ENCODE measurements around the gene EXOC3L1. TPM values are rescaled to one million over a fixed set of nuclear protein-coding genes. Genes with fewer than 3 reads are reported as not detected.

EXOC3L1 gene, protein sequence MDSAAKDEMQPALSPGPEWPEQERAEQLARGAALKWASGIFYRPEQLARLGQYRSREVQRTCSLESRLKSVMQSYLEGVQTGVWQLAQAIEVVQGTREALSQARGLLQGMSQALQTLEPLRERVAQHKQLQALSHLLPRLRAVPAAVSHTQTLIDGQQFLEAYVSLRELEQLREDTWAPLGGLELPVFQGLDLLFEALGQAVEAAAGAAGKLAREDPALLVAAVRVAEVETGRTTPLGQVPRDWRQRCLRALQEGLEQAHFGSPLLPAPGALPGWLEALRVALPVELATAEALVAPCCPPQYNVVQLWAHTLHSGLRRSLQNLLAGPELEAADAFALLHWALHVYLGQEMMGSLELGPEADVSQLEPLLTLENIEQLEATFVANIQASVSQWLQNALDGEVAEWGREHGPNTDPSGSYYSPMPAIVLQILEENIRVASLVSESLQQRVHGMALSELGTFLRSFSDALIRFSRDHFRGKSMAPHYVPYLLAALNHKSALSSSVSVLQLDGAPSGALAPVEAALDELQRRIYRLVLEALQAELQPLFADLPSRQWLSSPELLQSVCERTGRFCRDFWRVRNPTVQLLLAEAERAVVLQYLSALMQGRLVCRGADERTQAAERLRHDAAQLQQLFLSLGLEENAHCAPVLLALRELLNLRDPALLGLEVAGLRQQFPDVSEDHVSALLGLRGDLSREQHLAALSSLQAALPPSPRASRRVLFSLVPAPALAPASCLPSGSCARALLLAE
- polyA plus RNA-seq (2011; rRNA removed) (not detected in 2 replicates), polyA minus RNA-seq (2011; rRNA and poly(A)+ RNA removed) (not detected in 2 replicates)

DNA sequence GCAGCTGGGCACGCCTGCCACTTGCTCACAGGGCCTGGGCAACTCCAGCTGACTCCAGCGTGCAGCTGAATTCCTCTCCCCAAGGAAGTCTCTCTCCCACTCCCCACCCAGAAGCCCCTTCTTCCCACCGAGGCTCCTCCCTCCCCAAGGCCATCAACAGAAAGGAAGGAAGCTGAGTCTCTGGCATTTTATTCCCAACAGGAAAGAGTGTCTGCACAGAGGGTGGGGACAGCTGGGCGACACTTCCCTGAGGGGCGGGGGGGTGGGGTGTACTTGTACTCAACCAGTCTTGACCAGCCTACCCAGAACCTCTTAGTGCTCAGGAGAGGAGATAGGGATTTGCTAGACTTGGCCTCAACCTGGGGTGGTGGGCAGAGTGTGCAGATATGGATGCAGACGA lies at the start of gene EXOC3L1:
Gene EXOC3L1 (minus strand): TSS at position 96 of the 400 bp plus-strand sequence. CDS start 460 bp downstream, outside the sequence.
- TF ChIP-seq, protein P1, sequence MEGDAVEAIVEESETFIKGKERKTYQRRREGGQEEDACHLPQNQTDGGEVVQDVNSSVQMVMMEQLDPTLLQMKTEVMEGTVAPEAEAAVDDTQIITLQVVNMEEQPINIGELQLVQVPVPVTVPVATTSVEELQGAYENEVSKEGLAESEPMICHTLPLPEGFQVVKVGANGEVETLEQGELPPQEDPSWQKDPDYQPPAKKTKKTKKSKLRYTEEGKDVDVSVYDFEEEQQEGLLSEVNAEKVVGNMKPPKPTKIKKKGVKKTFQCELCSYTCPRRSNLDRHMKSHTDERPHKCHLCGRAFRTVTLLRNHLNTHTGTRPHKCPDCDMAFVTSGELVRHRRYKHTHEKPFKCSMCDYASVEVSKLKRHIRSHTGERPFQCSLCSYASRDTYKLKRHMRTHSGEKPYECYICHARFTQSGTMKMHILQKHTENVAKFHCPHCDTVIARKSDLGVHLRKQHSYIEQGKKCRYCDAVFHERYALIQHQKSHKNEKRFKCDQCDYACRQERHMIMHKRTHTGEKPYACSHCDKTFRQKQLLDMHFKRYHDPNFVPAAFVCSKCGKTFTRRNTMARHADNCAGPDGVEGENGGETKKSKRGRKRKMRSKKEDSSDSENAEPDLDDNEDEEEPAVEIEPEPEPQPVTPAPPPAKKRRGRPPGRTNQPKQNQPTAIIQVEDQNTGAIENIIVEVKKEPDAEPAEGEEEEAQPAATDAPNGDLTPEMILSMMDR (IDR thresholded peaks at IDR 0.05; ENCODE audit: low read depth, low read length): no peak
- DNase-seq (ENCODE audit: low read depth, low spot score): no peak
- CTCF ChIA-PET: interaction anchor here (0.5 to 2.2 kb wide), 2 partner anchors 86 to 236 kb away, joined by 3 to 7 read pairs; no protein-coding TSS in a partner anchor
- Histone ChIP-seq H3K27me3 (ENCODE audit: control insufficient read depth, insufficient read depth, low read length) (no peaks in the 10 kb centered on the region), H3K4me3 (ENCODE audit: low read depth, low read length) (no peak within 1 kb of the TSS), H3K27ac (ENCODE audit: low read depth, low read length) (no peak within 1 kb of the TSS), H3K9me3 (ENCODE audit: control insufficient read depth, insufficient read depth, low read length) (no peaks in the 10 kb centered on the region; the same call in 1 of the 2 replicates)
- POLR2A ChIA-PET: no interaction called here

DNA sequence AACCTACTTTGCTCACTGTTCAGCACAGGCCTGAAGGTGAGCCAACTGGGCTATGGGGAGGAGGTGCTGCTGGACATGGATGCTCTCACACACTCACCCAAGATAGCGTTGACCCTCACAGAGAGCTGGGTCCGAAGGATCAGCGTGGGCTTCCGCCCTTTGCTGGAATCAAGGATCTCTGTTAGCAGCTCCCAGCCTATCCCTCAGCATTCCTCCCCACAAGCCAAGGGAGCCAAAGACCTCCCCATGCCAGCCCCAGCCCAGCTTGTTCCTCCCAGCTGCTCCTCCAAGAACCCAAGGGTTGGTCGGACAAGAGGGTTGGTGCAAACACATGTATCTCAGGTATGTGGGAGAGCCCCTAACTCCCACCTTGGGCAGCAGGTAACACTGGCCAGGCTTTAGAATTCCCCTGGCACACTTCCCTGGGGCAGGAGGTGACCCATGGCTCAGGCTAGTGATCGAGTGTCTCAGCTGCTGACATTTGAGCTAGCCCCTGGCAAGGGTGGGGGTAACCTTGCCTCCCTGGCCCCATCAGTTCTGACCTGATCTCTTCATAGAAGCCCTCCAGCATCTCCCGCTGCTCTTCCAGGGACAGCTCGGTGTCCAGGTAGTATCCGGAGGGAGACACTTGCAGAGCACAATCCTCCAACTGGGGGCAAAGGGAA lies 49.0 kb upstream of the EXOC3L1 start:
- no peak overlapping the region for H3K4me3 ChIP-seq (ENCODE audit: low read depth, low read length)
- no peak for DNase-seq (ENCODE audit: low read depth, low spot score)
- H3K27ac ChIP-seq (ENCODE audit: low read depth, low read length): no peak overlapping the region
- no peaks in the 10 kb centered on the region for H3K27me3 ChIP-seq (ENCODE audit: control insufficient read depth, insufficient read depth, low read length)
- ChIA-PET POLR2A (interaction anchor here (0.6 to 2.2 kb wide), 3 partner anchors 8 to 17 kb away, joined by 3 to 8 read pairs (median 6); partner anchors contain the start of genes FHOD1 and TMEM208), CTCF (no interaction called here)
- peaks cover 4% of the 10 kb centered on the region; the same call in 1 of the 2 replicates for H3K9me3 ChIP-seq (ENCODE audit: control insufficient read depth, insufficient read depth, low read length)
- TF ChIP-seq, protein P1 (IDR thresholded peaks at IDR 0.05; ENCODE audit: low read depth, low read length): no peak

DNA sequence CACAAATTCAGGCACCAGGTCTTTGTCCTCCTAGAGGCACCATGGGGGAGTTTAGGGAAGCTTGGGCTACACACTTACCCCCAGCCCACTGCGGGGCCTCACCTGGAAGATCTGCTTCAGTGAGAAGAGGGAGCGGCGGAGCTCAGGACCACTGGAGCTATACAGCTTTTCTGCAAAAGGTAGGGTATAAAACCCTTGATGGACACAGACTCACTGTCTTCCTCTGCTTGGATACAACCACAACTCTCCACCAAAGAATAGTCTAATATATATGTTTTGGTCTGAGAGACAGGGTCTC lies 48.3 kb upstream of the EXOC3L1 start:
- TF ChIP-seq, protein P1 (IDR thresholded peaks at IDR 0.05; ENCODE audit: low read depth, low read length): no peak
- ChIA-PET CTCF (no interaction called here), POLR2A (interaction anchor here (1.5 to 2.2 kb wide), 2 partner anchors 9 to 11 kb away, joined by 6 to 8 read pairs; partner anchors contain the start of genes FHOD1 and TMEM208)

DNA sequence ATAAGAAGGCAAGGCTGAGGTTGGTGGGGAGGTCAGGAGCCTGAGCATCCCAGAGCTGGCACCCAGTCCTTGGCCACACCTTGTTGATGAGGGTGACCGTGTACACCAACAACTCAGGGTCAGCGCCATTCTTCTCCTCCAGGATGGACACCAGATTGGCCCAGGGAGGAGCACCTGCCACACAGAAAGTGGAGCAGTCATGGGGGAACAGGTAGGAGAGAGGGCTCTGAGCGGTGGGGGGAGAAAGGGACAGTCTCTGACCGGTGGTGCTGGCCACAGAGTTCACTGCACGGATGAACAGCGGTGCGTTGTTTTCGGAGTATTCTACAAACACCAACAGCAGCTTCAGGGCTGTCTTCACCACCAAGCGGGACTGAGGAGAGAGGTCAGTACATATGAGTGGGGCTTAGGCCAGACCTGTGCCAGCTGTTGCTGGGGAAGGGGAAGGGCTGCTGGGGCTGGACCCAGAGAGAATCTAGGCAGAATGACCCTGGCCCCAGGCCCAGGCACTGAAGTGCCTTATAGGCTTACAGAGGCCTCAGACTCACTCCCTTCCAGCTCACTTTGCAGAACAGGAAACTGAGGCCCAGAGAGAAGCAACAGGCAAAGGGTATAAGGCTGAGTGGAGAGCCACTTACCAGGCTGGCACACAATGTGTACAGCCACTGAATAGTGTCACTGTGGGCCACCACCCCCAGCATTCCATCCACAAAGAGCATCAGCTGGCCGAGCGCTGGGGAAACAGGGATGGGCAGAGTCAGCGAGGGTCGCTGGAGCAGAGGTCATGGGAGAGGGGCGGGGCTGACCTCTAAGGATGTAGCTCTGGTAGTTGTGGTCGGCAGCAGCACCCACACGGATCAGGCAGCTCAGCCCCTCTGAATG lies 47.7 kb upstream of the EXOC3L1 start:
- Histone ChIP-seq H3K27me3 (ENCODE audit: control insufficient read depth, insufficient read depth, low read length) (no peaks in the 10 kb centered on the region), H3K27ac (ENCODE audit: low read depth, low read length) (no peak overlapping the region), H3K4me3 (ENCODE audit: low read depth, low read length) (no peak overlapping the region), H3K9me3 (ENCODE audit: control insufficient read depth, insufficient read depth, low read length) (peaks cover 4% of the 10 kb centered on the region; the same call in 1 of the 2 replicates)
- TF ChIP-seq, protein P1 (IDR thresholded peaks at IDR 0.05; ENCODE audit: low read depth, low read length): no peak
- no peak for DNase-seq (ENCODE audit: low read depth, low spot score)
- CTCF ChIA-PET: no interaction called here
- POLR2A ChIA-PET: interaction anchor here (1.5 kb wide), 1 partner anchor 10 kb away, joined by 8 read pairs; the partner anchor contains the start of gene FHOD1

More for the DNA sequence above, 48.3 kb upstream of the EXOC3L1 start:
- no peak overlapping the region for H3K27ac ChIP-seq (ENCODE audit: low read depth, low read length)
- H3K27me3 ChIP-seq (ENCODE audit: control insufficient read depth, insufficient read depth, low read length): no peaks in the 10 kb centered on the region
- no peak for DNase-seq (ENCODE audit: low read depth, low spot score)
- no peak overlapping the region for H3K4me3 ChIP-seq (ENCODE audit: low read depth, low read length)
- peaks cover 4% of the 10 kb centered on the region; the same call in 1 of the 2 replicates for H3K9me3 ChIP-seq (ENCODE audit: control insufficient read depth, insufficient read depth, low read length)
